ENCODE data around the gene HIP1R.

GRCh38 chr12:122861587-122861970, 26.3 kb downstream of the HIP1R start:
- no peak for TF ChIP-seq CTCF (IDR thresholded peaks at IDR 0.05)
- TF ChIP-seq POLR2A (IDR thresholded peaks at IDR 0.05): no peak
- TF ChIP-seq POLR2AphosphoS5 (IDR thresholded peaks at IDR 0.05): no peak

Data from suprapubic skin (tissue), 4 donors.